Activated naive CD4-positive, alpha-beta T cell treated with anti-CD3 and anti-CD28 coated beads for 36 hours (primary cell): Measurements from ENCODE around the gene OR8H2. TPM values are rescaled to one million over a fixed set of nuclear protein-coding genes. Genes with fewer than 3 reads are reported as not detected.
"Not testable (repeated sequence)": the region's sequence is repeated elsewhere in the genome, so short reads cannot be mapped to it uniquely, and the experiment has no call there.

Experiments used
- CTCF ChIA-PET: fragments of 350-600 bp; sonication (Branson Sonifier 250); formaldehyde crosslinking; loops from one replicate; lab custom pipeline; 2021; ENCODE audit warnings: antibody characterized with exemption; lab: Charles Lee
- DNase-seq: peaks from one replicate; pipeline ENCODE4 v3.0.0-alpha.2; 2020
- H3K27ac Mint-ChIP-seq: one replicate; pipeline ENCODE4 v1.8.0; 2021; ENCODE audit warnings: mild to moderate bottlenecking, mixed read lengths
- H3K27me3 Mint-ChIP-seq: one replicate; pipeline ENCODE4 v1.8.0; 2021; ENCODE audit warnings: low read depth, mixed read lengths
- H3K36me3 Mint-ChIP-seq: one replicate; pipeline ENCODE4 v1.8.0; 2021; ENCODE audit warnings: low read depth, mixed read lengths
- H3K4me1 Mint-ChIP-seq: one replicate; pipeline ENCODE4 v1.8.0; 2021; ENCODE audit warnings: low read depth, mixed read lengths
- H3K4me3 Mint-ChIP-seq: one replicate; pipeline ENCODE4 v1.8.0; 2021; ENCODE audit warnings: mild to moderate bottlenecking, moderate library complexity, mixed read lengths
- H3K9me3 Mint-ChIP-seq: one replicate; pipeline ENCODE4 v1.8.0; 2021; ENCODE audit warnings: mixed read lengths
- intact Hi-C: fragments of 100-400 bp; cut with micrococcal nuclease; formaldehyde crosslinking; loops from one replicate; pipeline ENCODE4 v1.15.1; 2023
- total RNA-seq, 2 experiments: library from RNA; stranded (reverse); gene quantifications; one replicate each; pipeline ENCODE4 v1.2.3, GENCODE V29; 2021

Gene OR8H2
- total RNA-seq: not detected

GRCh38 chr11:56103210-56103737, at the start of gene OR8H2:
Gene OR8H2 (plus strand): TSS chr11:56103687. CDS start chr11:56105043, 1,356 bp downstream.
- no peak within 1 kb of the TSS for H3K27ac Mint-ChIP-seq
- DNase-seq: no peak
- no peaks in the 10 kb centered on the region for H3K27me3 Mint-ChIP-seq
- no peak within 1 kb of the TSS for H3K4me3 Mint-ChIP-seq
- CTCF ChIA-PET: no interaction called here
- intact Hi-C loops: no loop called here
- no peaks in the 10 kb centered on the region for H3K4me1 Mint-ChIP-seq
- H3K36me3 Mint-ChIP-seq: no peaks in the 10 kb centered on the region
- peaks cover 12% of the 10 kb centered on the region for H3K9me3 Mint-ChIP-seq

- H3K27me3 Mint-ChIP-seq, DNase-seq, intact Hi-C loops, CTCF ChIA-PET, H3K36me3 Mint-ChIP-seq, H3K4me3 Mint-ChIP-seq, H3K27ac Mint-ChIP-seq, H3K9me3 Mint-ChIP-seq, H3K4me1 Mint-ChIP-seq: not testable (repeated sequence)
These were observed 47.1 kb upstream of the OR8H2 start for GRCh38 chr11:56056366-56056765.

- intact Hi-C loops, H3K36me3 Mint-ChIP-seq, H3K4me3 Mint-ChIP-seq, CTCF ChIA-PET, DNase-seq, H3K9me3 Mint-ChIP-seq, H3K27ac Mint-ChIP-seq, H3K4me1 Mint-ChIP-seq, H3K27me3 Mint-ChIP-seq: not testable (repeated sequence)
These were observed 45.7 kb upstream of the OR8H2 start for GRCh38 chr11:56057661-56058237.

- H3K4me1 Mint-ChIP-seq, intact Hi-C loops, H3K4me3 Mint-ChIP-seq, H3K27ac Mint-ChIP-seq, H3K36me3 Mint-ChIP-seq, H3K9me3 Mint-ChIP-seq, CTCF ChIA-PET, H3K27me3 Mint-ChIP-seq, DNase-seq: not testable (repeated sequence)
These were observed 45.2 kb upstream of the OR8H2 start for GRCh38 chr11:56058260-56058780.

- Mint-ChIP-seq H3K4me1 (no peaks in the 10 kb centered on the region), H3K36me3 (no peaks in the 10 kb centered on the region), H3K4me3 (no peak overlapping the region), H3K27ac (no peak overlapping the region), H3K9me3 (peaks cover 3% of the 10 kb centered on the region), H3K27me3 (no peaks in the 10 kb centered on the region)
- intact Hi-C loops: no loop called here
- CTCF ChIA-PET: no interaction called here
- DNase-seq: no peak
These were observed 36.5 kb upstream of the OR8H2 start for GRCh38 chr11:56066980-56067379.

- intact Hi-C loops: no loop called here
- Mint-ChIP-seq H3K9me3 (peaks cover 4% of the 10 kb centered on the region), H3K36me3 (no peaks in the 10 kb centered on the region), H3K27me3 (no peaks in the 10 kb centered on the region), H3K27ac (no peak overlapping the region), H3K4me1 (no peaks in the 10 kb centered on the region), H3K4me3 (no peak overlapping the region)
- no peak for DNase-seq
- CTCF ChIA-PET: interaction anchor here (0.6 kb wide), 1 partner anchor 1158 kb away, joined by 3 read pairs; no protein-coding TSS in a partner anchor
These were observed 13.8 kb upstream of the OR8H2 start for GRCh38 chr11:56089697-56090096.

- intact Hi-C loops: no loop called here
- H3K4me3 Mint-ChIP-seq: no peak within 1 kb of the TSS
- CTCF ChIA-PET: no interaction called here
- no peak for DNase-seq
- no peaks in the 10 kb centered on the region for H3K4me1 Mint-ChIP-seq
- H3K36me3 Mint-ChIP-seq: no peaks in the 10 kb centered on the region
- peaks cover 13% of the 10 kb centered on the region for H3K9me3 Mint-ChIP-seq
- H3K27ac Mint-ChIP-seq: no peak within 1 kb of the TSS
- no peaks in the 10 kb centered on the region for H3K27me3 Mint-ChIP-seq
These were observed 10.5 kb upstream of the OR8H2 start, which contains the start of gene OR8I2 for GRCh38 chr11:56093008-56093407. Gene OR8I2 (plus strand): TSS chr11:56093308. CDS start chr11:56093308, 0 bp downstream.

GRCh38 chr11:56122073-56122472, 18.6 kb downstream of the OR8H2 start, which contains the start of gene OR8H3:
Gene OR8H3 (plus strand): TSS chr11:56122373. CDS start chr11:56122373, 0 bp downstream.
- Mint-ChIP-seq H3K27ac (no peak within 1 kb of the TSS), H3K4me1 (no peaks in the 10 kb centered on the region), H3K9me3 (peaks cover 3% of the 10 kb centered on the region), H3K27me3 (no peaks in the 10 kb centered on the region), H3K4me3 (no peak within 1 kb of the TSS), H3K36me3 (no peaks in the 10 kb centered on the region)
- no peak for DNase-seq
- CTCF ChIA-PET: no interaction called here
- intact Hi-C loops: no loop called here

GRCh38 chr11:56140151-56140661, 36.7 kb downstream of the OR8H2 start, which contains the start of gene OR8J3:
Gene OR8J3 (minus strand): TSS chr11:56140201. CDS start chr11:56137718, 2,483 bp downstream.
- H3K4me1 Mint-ChIP-seq: no peaks in the 10 kb centered on the region
- CTCF ChIA-PET: no interaction called here
- H3K27ac Mint-ChIP-seq: no peak within 1 kb of the TSS
- intact Hi-C loops: no loop called here
- H3K4me3 Mint-ChIP-seq: no peak within 1 kb of the TSS
- H3K27me3 Mint-ChIP-seq: no peaks in the 10 kb centered on the region
- H3K9me3 Mint-ChIP-seq: peaks cover 6% of the 10 kb centered on the region
- no peaks in the 10 kb centered on the region for H3K36me3 Mint-ChIP-seq
- DNase-seq: no peak

- CTCF ChIA-PET, H3K36me3 Mint-ChIP-seq, H3K4me1 Mint-ChIP-seq, H3K27ac Mint-ChIP-seq, H3K4me3 Mint-ChIP-seq, DNase-seq, H3K27me3 Mint-ChIP-seq, intact Hi-C loops, H3K9me3 Mint-ChIP-seq: not testable (repeated sequence)
These were observed 40.2 kb downstream of the OR8H2 start for GRCh38 chr11:56143681-56144080.

- no peak for DNase-seq
- no peak overlapping the region for H3K4me3 Mint-ChIP-seq
- H3K27me3 Mint-ChIP-seq: no peaks in the 10 kb centered on the region
- no peaks in the 10 kb centered on the region for H3K4me1 Mint-ChIP-seq
- CTCF ChIA-PET: no interaction called here
- H3K9me3 Mint-ChIP-seq: peaks cover 16% of the 10 kb centered on the region
- no peak overlapping the region for H3K27ac Mint-ChIP-seq
- intact Hi-C loops: no loop called here
- no peaks in the 10 kb centered on the region for H3K36me3 Mint-ChIP-seq
These were observed 47.9 kb downstream of the OR8H2 start for GRCh38 chr11:56151376-56151775.

GRCh38 chr11:56152333-56152732, 48.8 kb downstream of the OR8H2 start:
- intact Hi-C loops: no loop called here
- Mint-ChIP-seq H3K36me3 (no peaks in the 10 kb centered on the region), H3K4me3 (no peak overlapping the region), H3K27ac (no peak overlapping the region), H3K4me1 (no peaks in the 10 kb centered on the region), H3K9me3 (peaks cover 20% of the 10 kb centered on the region), H3K27me3 (no peaks in the 10 kb centered on the region)
- no peak for DNase-seq
- CTCF ChIA-PET: no interaction called here
